ENCODE measurements around the gene BMPER. TPM values are rescaled to one million over a fixed set of nuclear protein-coding genes. Genes with fewer than 3 reads are reported as not detected.
"Not testable (repeated sequence)": the region's sequence is repeated elsewhere in the genome, so short reads cannot be mapped to it uniquely, and the experiment has no call there.

BMPER gene
- total RNA-seq, 1 donor from 2014 or later, result 7.4 TPM

GRCh38 chr7:34165927-34166550 is 260.7 kb downstream of the BMPER start:
- TF ChIP-seq, protein P1, sequence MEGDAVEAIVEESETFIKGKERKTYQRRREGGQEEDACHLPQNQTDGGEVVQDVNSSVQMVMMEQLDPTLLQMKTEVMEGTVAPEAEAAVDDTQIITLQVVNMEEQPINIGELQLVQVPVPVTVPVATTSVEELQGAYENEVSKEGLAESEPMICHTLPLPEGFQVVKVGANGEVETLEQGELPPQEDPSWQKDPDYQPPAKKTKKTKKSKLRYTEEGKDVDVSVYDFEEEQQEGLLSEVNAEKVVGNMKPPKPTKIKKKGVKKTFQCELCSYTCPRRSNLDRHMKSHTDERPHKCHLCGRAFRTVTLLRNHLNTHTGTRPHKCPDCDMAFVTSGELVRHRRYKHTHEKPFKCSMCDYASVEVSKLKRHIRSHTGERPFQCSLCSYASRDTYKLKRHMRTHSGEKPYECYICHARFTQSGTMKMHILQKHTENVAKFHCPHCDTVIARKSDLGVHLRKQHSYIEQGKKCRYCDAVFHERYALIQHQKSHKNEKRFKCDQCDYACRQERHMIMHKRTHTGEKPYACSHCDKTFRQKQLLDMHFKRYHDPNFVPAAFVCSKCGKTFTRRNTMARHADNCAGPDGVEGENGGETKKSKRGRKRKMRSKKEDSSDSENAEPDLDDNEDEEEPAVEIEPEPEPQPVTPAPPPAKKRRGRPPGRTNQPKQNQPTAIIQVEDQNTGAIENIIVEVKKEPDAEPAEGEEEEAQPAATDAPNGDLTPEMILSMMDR (IDR thresholded peaks at IDR 0.05), result peak; percentile 53
- ATAC-seq (peak in 1 of 2 donors; percentile 47), DNase-seq (no peak)

GRCh38 chr7:34168013-34168412 is 262.7 kb downstream of the BMPER start:
- no peak overlapping the region for H3K4me3 ChIP-seq
- DNase-seq, result no peak
- H3K27me3 ChIP-seq (ENCODE audit: low read depth), result no peaks in the 10 kb centered on the region
- no peak overlapping the region for H3K27ac ChIP-seq
- no peak for ATAC-seq
- no peaks in the 10 kb centered on the region for H3K36me3 ChIP-seq
- no peaks in the 10 kb centered on the region for H3K4me1 ChIP-seq
- TF ChIP-seq, protein P1 (IDR thresholded peaks at IDR 0.05), result no peak
- intact Hi-C loops (cut with DNase I), result no loop called here
- H3K9me3 ChIP-seq, result no peaks in the 10 kb centered on the region

More at GRCh38 chr7:34165927-34166550, 260.7 kb downstream of the BMPER start:
- Histone ChIP-seq H3K27ac (no peak overlapping the region), H3K36me3 (no peaks in the 10 kb centered on the region), H3K4me3 (no peak overlapping the region), H3K4me1 (no peaks in the 10 kb centered on the region), H3K9me3 (no peaks in the 10 kb centered on the region), H3K27me3 (ENCODE audit: low read depth) (no peaks in the 10 kb centered on the region)
- intact Hi-C loops (cut with DNase I), result no loop called here

DNA sequence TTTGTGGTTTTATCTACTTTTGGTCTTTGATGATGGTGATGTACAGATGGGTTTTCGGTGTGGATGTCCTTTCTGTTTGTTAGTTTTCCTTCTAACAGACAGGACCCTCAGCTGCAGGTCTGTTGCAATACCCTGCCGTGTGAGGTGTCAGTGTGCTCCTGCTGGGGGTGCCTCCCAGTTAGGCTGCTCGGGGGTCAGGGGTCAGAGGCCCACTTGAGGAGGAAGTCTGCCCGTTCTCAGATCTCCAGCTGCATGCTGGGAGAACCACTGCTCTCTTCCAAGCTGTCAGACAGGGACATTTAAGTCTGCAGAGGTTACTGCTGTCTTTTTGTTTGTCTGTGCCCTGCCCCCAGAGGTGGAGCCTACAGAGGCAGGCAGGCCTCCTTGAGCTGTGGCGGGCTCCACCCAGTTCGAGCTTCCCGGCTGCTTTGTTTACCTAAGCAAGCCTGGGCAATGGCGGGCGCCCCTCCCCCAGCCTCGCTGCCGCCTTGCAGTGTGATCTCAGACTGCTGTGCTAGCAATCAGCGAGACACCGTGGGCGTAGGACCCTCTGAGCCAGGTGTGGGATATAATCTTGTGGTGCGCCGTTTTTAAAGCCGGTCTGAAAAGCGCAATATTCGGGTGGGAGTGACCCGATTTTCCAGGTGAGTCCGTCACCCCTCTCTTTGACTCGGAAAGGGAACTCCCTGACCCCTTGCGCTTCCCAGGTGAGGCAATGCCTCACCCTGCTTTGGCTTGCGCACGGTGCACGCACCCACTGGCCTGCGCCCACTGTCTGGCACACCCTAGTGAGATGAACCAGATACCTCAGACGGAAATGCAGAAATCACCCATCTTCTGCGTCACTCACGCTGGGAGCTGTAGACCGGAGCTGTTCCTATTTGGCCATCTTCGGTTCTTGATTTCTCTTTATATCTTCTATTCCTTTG is 269.6 kb downstream of the BMPER start:
- H3K36me3 ChIP-seq; H3K27ac ChIP-seq; H3K27me3 ChIP-seq (ENCODE audit: low read depth); intact Hi-C loops (cut with DNase I); H3K9me3 ChIP-seq; ATAC-seq; DNase-seq; H3K4me3 ChIP-seq; H3K4me1 ChIP-seq: not testable (repeated sequence)

DNA sequence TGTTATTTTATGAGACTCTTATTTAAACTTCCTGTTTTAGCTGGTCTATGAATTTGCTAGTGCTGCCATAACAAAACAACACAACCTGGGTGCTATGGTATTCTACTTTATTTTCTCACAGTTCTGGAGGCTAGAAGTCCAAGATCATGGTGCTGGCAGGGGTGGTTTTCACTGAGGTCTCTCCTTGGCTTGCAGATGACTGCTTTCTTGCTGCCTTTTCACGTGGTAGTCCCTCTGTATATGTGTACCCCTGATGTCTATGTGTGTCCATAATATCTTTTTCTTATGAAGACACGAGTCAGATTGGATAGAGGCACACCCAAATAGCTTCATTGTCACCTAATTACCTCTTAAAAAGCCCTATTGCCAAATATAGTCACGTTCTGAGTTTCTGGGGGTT is 270.5 kb downstream of the BMPER start:
- Histone ChIP-seq H3K36me3 (no peaks in the 10 kb centered on the region), H3K4me1 (no peaks in the 10 kb centered on the region), H3K9me3 (no peaks in the 10 kb centered on the region), H3K27me3 (ENCODE audit: low read depth) (no peaks in the 10 kb centered on the region), H3K27ac (no peak overlapping the region), H3K4me3 (no peak overlapping the region)
- ATAC-seq, result no peak
- intact Hi-C loops (cut with DNase I), result no loop called here
- TF ChIP-seq, protein P1 (IDR thresholded peaks at IDR 0.05), result no peak
- no peak for DNase-seq

DNA sequence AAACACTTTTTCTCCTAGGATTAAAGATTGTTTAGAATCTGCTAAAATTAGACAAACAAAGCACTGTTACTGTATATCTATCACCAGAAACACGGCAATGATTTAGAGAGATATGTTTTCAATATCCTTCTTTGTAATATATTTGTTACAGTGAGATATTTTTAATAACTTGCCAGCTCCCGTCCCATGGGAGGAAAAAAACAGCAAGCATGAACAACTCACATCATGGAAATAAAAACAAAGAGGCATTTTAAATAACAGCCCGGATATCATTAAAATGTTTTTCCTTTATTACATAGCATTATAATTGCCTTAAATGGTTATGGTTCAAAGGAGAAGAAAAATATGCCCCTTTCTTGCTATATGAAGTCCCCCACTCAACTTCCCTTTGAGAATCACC is 272.1 kb downstream of the BMPER start:
- TF ChIP-seq, protein P1 (IDR thresholded peaks at IDR 0.05), result no peak
- no peaks in the 10 kb centered on the region for H3K27me3 ChIP-seq (ENCODE audit: low read depth)
- no peaks in the 10 kb centered on the region for H3K4me1 ChIP-seq
- H3K9me3 ChIP-seq, result no peaks in the 10 kb centered on the region
- DNase-seq, result no peak
- H3K36me3 ChIP-seq, result no peaks in the 10 kb centered on the region
- intact Hi-C loops (cut with DNase I), result no loop called here
- H3K27ac ChIP-seq, result no peak overlapping the region
- H3K4me3 ChIP-seq, result no peak overlapping the region
- ATAC-seq, result no peak

All from lower lobe of right lung (tissue), 2 donors.